ENCODE measurements around the gene ZNF133.

ZNF133 gene

DNA sequence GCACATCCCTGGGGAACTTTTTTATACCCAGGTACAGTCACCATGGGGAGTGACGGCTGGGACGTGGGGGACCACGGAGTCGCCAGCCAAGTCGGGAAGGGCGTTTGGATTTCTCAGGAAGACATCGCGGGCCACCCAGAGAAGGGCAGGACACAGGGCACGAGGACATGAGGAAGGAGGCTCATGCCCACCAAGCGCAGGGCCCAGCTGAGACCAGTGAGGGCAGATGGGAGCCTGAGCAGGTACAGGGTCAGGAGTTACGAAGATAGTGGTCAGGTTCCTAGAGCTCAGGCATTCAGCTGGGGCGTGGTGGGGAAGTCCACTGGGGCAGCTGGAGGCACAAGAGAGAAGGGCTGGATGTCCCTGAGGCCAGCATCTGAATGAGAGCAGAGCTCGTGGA, 74.6 kb downstream of the ZNF133 start:
- no peaks in the 10 kb centered on the region for H3K9me3 Mint-ChIP-seq
- DNase-seq, result no peak
- H3K36me3 Mint-ChIP-seq (ENCODE audit: low read depth), result no peaks in the 10 kb centered on the region
- H3K4me1 Mint-ChIP-seq (ENCODE audit: low read depth), result no peaks in the 10 kb centered on the region
- no peak overlapping the region for H3K4me3 Mint-ChIP-seq
- H3K27me3 Mint-ChIP-seq, result no peaks in the 10 kb centered on the region
- H3K27ac Mint-ChIP-seq, result no peak overlapping the region

DNA sequence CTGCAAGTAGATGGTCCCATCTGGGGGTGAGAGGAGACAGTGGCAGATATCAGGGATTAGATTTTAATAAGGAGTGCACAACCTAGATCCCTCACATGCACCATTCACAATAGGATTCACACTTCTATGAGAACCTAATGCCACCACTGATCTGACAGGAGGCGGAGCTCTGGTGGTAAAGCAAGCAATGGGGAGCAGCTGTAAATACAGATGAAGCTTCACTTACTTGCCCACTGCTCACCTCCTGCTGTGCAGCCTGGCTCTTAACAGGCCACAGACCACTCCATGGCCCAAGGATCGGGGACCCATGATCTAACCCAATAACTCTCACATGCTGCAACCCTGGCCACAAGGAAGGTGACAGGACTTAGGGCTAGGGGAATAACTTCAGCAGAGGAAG, 75.4 kb downstream of the ZNF133 start:
- H3K27me3 Mint-ChIP-seq, result no peaks in the 10 kb centered on the region
- no peak overlapping the region for H3K4me3 Mint-ChIP-seq
- H3K9me3 Mint-ChIP-seq, result no peaks in the 10 kb centered on the region
- no peaks in the 10 kb centered on the region for H3K36me3 Mint-ChIP-seq (ENCODE audit: low read depth)
- H3K4me1 Mint-ChIP-seq (ENCODE audit: low read depth), result no peaks in the 10 kb centered on the region
- H3K27ac Mint-ChIP-seq, result no peak overlapping the region
- DNase-seq, result no peak

DNA sequence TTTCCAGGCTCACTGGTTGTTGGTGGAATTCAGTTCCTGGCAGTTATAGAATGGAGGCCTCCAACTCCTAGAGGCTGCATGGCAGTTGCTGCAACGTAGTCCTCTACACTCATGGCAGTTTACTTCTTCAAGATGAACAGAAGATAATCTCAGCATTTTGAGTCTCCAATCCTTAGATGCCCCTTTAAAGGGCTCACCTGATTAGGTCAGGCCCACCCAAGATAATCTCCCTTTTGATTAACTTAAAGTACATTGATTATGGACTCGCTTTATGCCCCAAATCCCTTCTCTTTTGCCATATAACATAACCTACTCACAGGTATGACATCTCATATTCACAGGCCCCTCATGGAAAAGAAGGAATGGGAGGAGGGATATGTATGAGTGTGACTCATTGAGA, 76.4 kb downstream of the ZNF133 start:
- H3K27me3 Mint-ChIP-seq, result no peaks in the 10 kb centered on the region
- H3K9me3 Mint-ChIP-seq, result no peaks in the 10 kb centered on the region
- no peak for DNase-seq
- no peaks in the 10 kb centered on the region for H3K4me1 Mint-ChIP-seq (ENCODE audit: low read depth)
- H3K36me3 Mint-ChIP-seq (ENCODE audit: low read depth), result no peaks in the 10 kb centered on the region
- no peak overlapping the region for H3K27ac Mint-ChIP-seq
- no peak overlapping the region for H3K4me3 Mint-ChIP-seq
